ENCODE data around the gene ROPN1. TPM values are rescaled to one million over a fixed set of nuclear protein-coding genes. Genes with fewer than 3 reads are reported as not detected.

The ROPN1 gene
- total and polyA plus RNA-seq, 2 of the 13 experiments (the other 11 are each of a cell fraction or from before 2014, with no cell fraction given): not detected

GRCh38 chr3:124032881-124033359 lies 41.0 kb upstream of the ROPN1 start (continued):
- TF ChIP-seq ZNF878 (CRISPR knock-in tag; IDR thresholded peaks at IDR 0.05) (no peak), GABPB1 (CRISPR knock-in tag; IDR thresholded peaks at IDR 0.05) (0 out of 2 replicates have a peak, but pooled peaks have one; percentile 32), SAP130 (CRISPR knock-in tag; IDR thresholded peaks at IDR 0.05; ENCODE audit: low read depth) (peak; percentile 47), SP1 (IDR thresholded peaks at IDR 0.05) (no peak), SP1 (CRISPR knock-in tag; IDR thresholded peaks at IDR 0.05) (no peak), ZNF784 (CRISPR knock-in tag; IDR thresholded peaks at IDR 0.05; ENCODE audit: borderline replicate concordance) (no peak), ZNF556 (CRISPR knock-in tag; IDR thresholded peaks at IDR 0.05; ENCODE audit: borderline replicate concordance) (0 out of 2 replicates have a peak, but pooled peaks have one; percentile 46), HOXA5 (CRISPR knock-in tag; IDR thresholded peaks at IDR 0.05) (0 out of 2 replicates have a peak, but pooled peaks have one; percentile 38), CHCHD3 (CRISPR knock-in tag; IDR thresholded peaks at IDR 0.05) (no peak), PCBP2 (optimal IDR thresholded peaks at IDR 0.05; ENCODE audit: low read depth, low read length, poor library complexity, severe bottlenecking) (no peak), HNRNPLL (IDR thresholded peaks at IDR 0.05; ENCODE audit: low read depth, low read length, poor library complexity, severe bottlenecking) (peak; percentile 40), NR2F1 (CRISPR knock-in tag; IDR thresholded peaks at IDR 0.05) (no peak), ZNF333 (CRISPR knock-in tag; IDR thresholded peaks at IDR 0.05; ENCODE audit: borderline replicate concordance) (no peak), PHB2 (IDR thresholded peaks at IDR 0.05; ENCODE audit: partially characterized antibody) (no peak), JUND (CRISPR knock-in tag; IDR thresholded peaks at IDR 0.05) (no peak), PAF1 (CRISPR knock-in tag; IDR thresholded peaks at IDR 0.05) (no peak), RXRB (CRISPR knock-in tag; IDR thresholded peaks at IDR 0.05; ENCODE audit: borderline replicate concordance) (no peak), MAF1 (CRISPR knock-in tag; IDR thresholded peaks at IDR 0.05; ENCODE audit: borderline replicate concordance) (no peak), ZNF639 (CRISPR knock-in tag; conservative IDR thresholded peaks at IDR 0.05) (no peak)
- TF ChIP-seq, protein P1, sequence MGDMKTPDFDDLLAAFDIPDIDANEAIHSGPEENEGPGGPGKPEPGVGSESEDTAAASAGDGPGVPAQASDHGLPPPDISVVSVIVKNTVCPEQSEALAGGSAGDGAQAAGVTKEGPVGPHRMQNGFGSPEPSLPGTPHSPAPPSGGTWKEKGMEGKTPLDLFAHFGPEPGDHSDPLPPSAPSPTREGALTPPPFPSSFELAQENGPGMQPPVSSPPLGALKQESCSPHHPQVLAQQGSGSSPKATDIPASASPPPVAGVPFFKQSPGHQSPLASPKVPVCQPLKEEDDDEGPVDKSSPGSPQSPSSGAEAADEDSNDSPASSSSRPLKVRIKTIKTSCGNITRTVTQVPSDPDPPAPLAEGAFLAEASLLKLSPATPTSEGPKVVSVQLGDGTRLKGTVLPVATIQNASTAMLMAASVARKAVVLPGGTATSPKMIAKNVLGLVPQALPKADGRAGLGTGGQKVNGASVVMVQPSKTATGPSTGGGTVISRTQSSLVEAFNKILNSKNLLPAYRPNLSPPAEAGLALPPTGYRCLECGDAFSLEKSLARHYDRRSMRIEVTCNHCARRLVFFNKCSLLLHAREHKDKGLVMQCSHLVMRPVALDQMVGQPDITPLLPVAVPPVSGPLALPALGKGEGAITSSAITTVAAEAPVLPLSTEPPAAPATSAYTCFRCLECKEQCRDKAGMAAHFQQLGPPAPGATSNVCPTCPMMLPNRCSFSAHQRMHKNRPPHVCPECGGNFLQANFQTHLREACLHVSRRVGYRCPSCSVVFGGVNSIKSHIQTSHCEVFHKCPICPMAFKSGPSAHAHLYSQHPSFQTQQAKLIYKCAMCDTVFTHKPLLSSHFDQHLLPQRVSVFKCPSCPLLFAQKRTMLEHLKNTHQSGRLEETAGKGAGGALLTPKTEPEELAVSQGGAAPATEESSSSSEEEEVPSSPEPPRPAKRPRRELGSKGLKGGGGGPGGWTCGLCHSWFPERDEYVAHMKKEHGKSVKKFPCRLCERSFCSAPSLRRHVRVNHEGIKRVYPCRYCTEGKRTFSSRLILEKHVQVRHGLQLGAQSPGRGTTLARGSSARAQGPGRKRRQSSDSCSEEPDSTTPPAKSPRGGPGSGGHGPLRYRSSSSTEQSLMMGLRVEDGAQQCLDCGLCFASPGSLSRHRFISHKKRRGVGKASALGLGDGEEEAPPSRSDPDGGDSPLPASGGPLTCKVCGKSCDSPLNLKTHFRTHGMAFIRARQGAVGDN (CRISPR knock-in tag; IDR thresholded peaks at IDR 0.05): peak; percentile 51; the same call in 1 of the 2 replicates
- TF ChIP-seq, protein P2, sequence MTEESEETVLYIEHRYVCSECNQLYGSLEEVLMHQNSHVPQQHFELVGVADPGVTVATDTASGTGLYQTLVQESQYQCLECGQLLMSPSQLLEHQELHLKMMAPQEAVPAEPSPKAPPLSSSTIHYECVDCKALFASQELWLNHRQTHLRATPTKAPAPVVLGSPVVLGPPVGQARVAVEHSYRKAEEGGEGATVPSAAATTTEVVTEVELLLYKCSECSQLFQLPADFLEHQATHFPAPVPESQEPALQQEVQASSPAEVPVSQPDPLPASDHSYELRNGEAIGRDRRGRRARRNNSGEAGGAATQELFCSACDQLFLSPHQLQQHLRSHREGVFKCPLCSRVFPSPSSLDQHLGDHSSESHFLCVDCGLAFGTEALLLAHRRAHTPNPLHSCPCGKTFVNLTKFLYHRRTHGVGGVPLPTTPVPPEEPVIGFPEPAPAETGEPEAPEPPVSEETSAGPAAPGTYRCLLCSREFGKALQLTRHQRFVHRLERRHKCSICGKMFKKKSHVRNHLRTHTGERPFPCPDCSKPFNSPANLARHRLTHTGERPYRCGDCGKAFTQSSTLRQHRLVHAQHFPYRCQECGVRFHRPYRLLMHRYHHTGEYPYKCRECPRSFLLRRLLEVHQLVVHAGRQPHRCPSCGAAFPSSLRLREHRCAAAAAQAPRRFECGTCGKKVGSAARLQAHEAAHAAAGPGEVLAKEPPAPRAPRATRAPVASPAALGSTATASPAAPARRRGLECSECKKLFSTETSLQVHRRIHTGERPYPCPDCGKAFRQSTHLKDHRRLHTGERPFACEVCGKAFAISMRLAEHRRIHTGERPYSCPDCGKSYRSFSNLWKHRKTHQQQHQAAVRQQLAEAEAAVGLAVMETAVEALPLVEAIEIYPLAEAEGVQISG (CRISPR knock-in tag; IDR thresholded peaks at IDR 0.05): peak; percentile 27; the same call in 1 of the 2 replicates
- TF ChIP-seq, protein P3, sequence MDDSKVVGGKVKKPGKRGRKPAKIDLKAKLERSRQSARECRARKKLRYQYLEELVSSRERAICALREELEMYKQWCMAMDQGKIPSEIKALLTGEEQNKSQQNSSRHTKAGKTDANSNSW (CRISPR knock-in tag; IDR thresholded peaks at IDR 0.05; ENCODE audit: borderline replicate concordance): no peak

All from HepG2 (cell line).